ENCODE data around the gene GRM3.

Gene GRM3

DNA sequence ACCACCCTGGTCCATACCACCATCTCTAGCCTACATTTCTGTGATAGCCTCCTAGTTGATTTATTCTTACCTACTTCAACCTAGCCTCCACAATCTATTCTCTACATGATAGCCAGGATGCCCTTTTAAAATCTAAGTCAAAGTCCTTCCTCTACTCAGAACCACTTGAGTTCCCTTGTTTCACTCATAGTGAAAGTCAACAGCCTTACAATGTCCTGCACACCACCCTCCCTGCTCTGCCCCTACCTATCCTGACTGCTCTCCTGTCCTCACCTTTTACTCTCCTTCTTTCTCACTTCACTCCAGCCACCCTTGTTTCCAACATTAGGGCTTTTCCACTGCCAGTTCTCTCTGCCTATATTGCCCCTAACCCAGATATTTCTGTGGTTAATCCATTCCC lies 146.7 kb downstream of the GRM3 start:
- no peak for FAIRE-seq

DNA sequence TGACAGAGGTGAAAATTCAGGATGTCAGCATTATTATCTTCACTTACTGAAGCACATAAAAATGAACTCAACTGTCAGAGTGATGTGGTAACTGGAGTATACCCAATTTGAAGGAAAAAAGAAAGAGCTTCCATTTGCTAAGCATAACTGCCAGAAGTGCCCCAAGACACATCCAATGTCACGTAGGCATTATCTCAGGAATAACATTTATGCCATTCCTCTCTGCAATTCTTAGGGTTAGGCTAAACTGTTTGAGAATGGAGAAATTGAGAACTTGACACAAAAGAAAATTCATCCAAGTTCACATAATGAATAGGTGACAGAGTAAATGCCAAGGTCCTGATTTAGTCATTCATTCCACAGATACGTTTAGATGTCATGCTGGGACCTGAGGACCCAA lies 148.6 kb downstream of the GRM3 start:
- FAIRE-seq = no peak

DNA sequence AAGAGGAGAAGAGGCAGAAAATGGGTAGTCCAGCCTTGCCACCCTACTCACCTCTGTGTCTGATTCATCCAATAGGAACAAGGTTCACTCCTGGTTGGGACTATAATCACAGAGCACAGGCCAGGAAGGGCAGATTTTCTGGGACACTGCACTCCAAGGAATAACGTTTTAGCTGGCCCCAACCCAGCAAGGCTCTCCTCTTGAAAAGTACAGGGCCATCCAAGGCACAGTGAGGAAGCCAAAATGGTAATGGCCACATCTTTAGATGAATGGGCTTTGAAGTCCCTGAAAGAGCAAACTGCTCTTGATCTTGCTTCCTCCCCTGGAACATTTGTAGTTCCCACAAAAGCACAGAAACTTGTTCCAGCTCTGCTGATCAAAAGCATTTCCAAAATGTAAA lies 149.4 kb downstream of the GRM3 start:
- FAIRE-seq = no peak

DNA sequence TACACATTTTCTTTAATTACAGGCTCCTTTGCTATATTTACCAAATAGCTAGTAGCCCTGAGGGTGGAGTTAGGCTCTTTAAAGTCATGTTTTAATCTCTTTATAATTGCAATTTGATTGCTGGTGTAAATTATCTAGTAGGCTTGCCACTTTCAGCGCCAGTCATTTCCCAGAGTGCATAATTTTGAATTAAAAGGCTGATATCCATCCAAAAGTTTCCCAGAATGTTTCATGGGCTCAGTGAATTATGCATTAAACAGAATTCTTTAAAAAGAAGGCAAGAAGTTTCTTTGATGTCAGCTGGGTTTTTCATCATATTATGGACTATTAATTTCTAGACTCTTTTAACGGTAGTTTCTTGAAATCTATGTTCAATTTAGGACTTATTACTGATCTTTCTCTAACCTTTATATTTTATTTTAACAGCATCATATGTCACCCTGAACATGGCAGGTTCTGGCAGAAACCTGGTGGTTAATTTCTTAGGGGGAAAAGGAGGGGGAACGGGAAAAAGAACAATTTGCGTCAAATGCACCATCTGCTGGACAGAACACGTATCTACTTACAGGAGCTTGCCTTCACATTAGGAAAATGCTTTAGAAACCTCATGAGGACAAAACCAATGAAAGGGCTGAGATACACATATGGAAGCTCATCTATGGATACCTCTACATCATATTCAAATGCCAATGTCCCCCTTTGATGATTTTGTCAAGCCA lies 171.1 kb downstream of the GRM3 start:
- FAIRE-seq = no peak

DNA sequence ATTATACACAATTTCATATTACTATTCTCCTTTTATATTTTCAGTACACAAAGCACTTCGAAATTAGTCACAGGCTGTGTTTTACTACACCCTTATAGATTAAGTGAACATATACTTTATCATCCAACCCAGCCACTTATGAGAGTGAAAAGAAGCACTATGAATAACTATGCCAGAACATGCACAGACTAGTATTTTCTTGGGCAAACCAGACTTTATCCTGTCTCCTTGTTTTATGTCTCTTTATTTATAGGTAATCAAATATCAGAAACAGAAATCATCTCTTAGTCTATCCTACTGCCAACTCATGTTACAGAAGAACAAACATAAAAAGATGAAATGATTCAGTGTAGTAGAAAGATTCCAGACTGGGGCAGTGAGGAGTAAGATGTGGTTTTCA lies 171.8 kb downstream of the GRM3 start:
- FAIRE-seq = no peak

DNA sequence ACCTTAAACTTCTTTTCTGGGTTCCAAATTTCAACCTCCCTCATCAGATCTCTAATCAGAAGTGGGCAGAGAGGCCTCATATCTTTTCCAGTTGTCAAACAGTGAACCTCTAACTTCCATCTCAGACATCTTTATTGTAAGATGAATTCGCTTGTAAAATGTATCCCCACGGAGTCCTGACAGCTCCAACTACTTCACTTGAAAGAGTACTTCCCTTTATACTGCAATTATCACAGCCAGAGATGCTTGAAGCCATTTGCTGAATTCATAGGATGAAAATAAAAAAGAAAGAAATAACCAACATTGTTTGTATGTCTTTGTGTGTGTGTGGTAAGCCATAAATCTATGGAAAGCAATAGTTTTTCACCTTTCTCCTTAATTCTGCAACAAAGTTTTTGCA lies 175.2 kb downstream of the GRM3 start:
- no peak for FAIRE-seq

DNA sequence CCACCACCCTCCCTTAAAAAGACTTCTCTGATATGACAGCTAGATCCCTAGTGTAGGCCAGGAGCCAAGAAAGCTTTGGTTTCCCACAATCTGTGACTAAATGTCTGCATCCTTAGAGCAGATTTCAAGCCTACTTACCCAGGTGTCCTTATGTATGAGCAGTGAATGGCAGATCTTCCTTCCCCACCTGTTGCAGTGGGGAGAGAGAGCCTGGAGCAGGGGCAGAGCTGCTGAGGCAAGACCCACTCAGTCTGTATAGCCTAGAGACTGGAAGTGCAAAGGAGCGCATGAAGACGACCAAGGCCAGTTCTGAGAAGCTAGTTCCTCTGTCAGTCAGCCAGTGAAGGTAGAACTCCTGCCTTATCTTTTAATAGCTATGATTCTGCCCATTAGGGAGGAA lies 180.1 kb downstream of the GRM3 start:
- no peak for FAIRE-seq

DNA sequence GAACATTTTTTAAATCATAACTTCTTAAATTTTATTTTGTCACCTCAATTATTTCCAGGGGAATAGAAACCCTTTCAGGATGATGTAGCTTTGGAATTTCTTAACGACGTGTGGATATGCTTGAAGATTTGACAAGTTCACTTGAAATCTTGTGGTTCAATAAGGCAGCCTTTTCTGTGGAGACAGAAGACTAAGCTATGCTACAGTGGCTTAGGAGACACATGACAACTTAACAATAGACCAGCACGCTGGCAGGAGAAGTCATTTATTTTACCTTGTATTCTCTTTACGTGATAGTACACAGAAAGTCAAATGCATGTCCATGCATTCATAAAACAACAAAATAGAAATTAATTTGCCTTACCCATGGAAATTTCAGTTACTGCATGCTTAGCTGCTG lies 181.6 kb downstream of the GRM3 start:
- no peak for FAIRE-seq

DNA sequence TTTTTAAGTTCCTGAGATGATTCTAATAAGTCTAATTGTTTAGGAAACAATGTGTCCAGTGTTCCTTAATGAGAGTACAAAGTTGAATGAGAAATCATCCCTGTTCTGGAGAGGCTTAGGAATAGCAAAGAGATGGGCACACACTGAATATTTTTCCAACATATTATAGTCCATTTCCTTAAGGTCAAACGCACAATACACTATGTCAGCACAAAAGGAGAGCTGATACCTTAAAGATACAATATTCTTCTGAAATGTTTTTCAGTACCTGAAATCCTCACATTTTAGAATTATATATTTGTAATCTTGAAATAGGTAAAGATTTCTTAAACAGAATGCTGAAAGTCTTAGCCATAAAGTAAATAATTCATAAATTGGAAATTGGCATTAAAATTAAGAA lies 183.2 kb downstream of the GRM3 start:
- FAIRE-seq = no peak

DNA sequence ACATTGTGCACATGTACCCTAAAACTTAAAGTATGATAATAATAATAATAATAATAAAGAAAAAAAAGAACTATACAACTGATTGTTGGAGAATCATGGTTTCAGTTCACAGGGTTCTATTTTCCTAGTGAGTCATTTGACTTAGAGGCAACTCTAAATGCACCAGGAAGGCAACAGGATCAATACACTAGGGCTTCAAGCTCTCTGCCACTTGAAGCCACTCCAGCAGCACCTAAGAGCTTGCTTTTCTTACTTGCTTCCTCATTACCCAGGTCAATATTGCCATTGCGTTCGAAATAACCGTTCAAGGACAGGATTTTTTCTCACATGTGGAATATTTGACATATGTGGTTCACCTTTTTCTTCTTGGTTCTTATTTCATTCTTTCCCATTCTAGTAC lies 189.7 kb downstream of the GRM3 start:
- no peak for FAIRE-seq

DNA sequence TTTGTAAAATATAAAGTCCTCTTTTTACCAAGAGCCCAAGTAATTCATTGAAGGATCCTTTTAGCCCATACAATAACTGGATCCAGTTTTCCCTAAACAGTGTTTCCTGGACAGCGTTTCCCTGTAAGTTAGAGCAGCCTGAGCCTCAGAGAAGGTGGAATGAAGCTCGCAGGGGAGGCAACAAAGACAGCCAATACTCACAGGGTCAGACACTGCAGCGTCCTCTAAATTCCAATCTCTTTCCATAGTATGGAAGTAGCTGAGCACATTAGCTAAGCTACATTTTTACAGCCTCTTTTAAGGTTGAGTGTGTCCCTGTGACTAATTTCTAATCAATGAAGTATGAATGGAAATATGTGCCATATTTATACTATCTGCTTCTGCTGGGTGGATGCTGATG lies 193.5 kb downstream of the GRM3 start:
- no peak for FAIRE-seq

DNA sequence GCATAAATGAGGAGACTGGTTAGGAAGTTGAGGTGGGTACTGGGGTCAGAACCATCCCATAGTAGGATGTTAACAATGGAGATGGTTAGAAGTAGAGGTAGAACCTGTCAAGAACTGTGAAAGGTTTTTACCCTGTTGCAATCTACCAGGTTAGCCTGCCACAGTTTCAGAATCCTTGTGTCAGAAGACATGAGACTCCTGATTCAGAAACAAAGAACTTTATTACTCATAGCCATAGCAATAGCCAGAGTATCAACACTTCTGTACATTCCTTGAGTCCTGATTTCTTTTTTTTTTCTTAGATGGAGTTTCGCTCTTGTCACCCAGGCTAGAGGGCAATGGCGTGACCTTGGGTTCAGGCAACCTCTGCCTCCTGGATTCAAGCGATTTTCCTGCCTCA lies 200.9 kb downstream of the GRM3 start:
- FAIRE-seq = no peak

DNA sequence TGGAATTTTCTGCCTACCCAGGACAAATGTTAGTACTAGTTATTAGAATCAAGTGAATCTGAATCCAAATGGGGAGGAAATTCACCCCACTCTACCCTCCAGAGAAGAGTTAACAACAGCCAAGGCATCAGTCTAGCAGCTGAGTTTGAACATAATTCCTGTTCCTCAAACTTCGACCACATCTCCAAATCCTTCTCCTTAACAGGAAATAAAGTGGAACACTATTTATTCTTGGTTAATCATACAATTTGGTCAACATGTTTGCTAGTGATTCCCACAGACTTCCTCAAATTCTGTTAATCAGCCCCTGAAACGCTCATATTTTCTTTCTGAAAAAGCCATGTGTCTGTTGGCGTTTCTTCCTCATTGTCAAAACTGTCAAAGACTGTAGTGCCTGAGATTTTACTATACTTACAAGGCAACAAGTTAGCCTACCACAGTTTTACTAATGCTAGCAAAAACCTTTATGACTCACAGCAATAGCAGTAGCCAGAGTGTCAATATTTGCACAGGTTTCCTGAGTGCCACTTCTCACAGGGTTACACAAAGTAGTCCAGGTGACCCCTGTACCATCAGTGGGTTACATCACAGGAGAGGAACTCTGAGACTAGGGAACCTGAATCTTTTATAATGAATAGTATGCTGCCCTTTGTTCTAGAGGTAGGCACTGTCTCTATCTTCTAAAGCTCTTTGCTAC lies 202.9 kb downstream of the GRM3 start:
- FAIRE-seq = no peak

DNA sequence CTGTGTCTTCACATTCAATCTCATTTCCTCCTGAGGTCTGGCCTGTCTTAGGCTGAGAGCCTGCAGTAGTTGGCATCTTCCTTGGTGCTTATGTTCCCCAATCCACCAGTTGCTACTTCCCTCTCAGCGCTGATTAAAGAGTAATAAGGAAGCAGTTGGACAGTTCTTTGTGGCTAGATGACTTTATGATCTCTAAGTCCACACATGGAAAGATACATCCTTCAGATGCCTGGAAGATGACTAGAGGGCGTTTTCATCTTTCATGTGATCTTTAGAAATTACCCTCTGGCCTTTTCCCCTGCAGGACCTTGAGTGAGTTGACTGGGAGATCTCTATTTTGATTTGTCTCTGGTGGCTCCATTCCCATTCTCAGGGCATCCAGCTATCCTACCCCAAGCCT lies 204.5 kb downstream of the GRM3 start:
- no peak for FAIRE-seq

DNA sequence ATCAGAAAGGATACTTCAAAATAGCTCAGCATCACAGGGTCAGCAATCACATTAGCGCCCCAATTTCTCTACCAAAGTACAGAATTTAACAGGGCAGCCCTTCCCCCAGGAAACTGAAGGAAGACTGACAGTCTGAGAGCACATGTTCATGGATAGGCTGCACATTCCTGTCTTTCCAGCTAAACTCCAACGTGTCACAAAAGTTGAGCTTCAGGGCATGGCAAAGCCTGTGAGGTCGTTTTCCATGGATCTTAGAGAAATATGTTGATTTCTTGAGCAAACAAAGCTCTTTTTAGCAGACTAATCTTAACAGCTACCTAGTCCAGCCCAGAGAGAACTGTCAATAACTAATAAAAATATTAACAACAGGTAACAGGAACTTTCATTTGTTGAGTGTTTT lies 207.9 kb downstream of the GRM3 start:
- no peak for FAIRE-seq

DNA sequence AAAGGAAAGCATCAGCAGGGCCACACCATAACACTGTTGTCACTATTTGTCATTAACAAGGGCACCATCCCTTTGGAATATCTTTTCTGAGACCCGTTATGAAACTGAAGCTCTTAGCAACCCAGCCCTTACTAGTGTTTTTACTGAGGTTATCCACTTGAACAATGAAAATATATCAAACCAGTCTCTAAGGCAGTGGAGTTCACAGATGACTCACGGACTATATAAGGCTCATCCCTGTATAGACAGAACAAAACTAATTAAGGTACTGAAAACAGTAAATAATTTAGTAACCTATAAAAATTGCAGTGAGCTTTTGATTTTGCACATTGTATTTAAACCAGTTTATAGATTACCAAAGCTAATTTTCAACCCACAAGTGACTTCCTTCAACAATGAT lies 219.7 kb downstream of the GRM3 start:
- FAIRE-seq = no peak

DNA sequence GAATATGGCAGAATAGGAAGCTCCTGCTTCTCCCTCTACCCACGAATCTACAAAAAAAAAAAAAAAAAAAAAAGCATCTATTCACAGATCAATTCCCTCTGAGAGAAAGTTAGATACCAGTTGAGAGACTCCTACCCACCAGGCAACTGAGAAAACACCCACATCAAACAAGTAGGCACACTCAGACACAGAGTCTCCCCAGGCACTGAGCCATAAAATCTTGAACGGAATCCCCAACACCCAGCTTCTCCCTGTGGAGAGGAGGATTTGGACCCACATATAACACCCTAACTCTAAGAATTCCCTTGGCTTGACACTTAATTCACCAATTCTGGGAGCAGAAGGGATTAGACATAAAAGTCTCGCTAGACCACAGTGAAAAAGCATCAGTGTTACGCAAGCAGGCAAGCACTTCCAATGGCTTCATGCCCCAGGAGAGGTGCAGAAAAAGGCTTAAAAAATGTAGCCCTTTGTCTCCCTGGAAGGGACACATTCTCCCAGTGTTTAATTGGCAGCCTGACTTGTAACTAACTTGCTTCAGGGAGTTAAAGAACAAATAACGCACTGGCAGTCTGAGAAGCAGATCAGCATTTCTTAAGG lies 223.6 kb downstream of the GRM3 start:
- FAIRE-seq = no peak

DNA sequence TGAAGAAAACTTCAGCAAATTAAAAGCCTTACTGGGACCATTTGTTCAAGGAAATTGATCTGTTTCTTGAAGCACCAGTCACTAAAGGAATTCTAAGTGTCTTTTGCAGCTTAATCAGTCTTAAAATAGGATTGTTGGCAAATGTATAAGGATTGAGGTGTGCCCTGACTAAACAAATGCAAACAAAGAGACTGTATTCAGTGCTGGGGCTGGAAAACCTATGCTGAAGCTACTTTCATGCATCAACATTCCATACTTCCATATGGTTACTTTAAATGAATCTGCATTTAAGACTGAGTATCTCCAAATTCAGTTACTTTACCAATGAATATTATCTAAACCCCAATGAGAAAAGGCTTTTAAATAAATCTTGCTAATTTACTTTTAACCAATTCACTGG lies 232.4 kb downstream of the GRM3 start:
- no peak for FAIRE-seq

DNA sequence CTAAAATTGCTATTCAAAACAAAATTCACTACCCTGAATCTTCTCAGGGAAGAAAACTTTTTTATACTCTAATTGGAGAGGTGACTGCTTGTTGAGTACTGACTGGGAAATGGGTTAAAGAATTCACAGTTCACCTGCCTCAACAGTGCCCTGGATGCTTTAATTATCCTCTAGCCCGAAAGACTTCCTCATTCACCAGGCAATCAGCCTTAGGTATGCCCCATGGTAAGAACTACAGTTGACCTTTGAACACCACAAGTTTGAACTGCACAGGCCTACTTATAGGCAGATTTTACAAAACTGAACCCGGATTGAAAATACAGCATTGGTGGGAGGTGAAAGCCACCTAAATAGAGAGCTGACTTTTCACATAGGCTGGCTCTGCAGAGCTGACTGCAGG lies 240.4 kb downstream of the GRM3 start:
- no peak for FAIRE-seq

DNA sequence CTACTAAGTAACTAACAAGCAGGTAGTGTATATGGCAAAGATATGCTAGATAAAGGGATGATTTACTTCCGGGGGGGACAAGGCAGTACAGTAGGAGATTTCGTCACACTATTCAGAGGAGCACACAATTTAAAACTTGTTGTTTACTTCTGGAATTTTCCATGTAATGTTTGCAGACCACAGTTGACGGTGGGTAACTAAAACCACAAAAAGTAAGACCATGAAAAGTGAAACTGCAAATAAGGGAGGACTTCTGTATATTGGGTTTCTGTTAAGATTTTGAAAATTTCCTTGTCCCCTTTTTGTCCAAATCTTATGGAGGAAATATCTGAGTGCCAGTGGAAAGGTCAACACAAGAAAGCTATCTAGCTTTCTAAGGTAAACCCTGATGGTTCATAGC lies 245.8 kb downstream of the GRM3 start:
- FAIRE-seq = no peak

DNA sequence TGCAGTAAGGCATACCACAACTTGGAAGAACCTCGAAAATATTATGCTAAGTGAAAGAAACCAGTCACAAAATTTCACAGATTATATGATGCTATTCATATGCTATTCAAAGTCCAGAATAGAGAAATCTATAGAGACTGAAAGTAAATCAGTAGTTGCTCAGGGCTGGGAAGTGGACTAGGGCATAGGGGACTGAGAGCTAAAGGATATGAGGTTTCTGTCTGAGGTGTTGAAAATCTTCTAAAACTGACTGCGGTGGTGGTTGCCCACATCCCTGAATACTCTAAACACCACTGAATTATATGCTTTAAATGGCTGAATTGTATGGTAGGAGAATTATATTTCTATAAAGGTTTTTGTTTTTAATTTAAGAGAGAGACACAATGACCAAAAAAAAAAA lies 254.5 kb downstream of the GRM3 start:
- FAIRE-seq = no peak

DNA sequence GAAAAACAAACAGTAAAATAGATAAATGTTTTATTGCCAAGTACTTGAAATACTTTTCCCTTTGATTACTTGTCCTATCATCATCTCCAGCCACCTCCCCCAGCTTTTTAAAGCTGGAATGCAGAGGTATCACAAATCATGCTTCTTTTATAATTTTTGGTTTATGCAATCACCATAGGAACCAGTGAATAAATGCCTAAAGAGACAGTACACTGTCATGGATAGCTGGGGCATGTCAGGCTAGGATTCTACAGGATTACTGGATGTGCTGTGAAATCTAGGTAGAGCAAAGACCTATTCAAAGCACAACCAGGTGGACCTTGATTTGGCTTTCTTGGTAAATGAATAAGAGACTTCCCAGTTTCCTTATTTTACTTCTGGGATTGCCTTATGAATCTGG lies 257.2 kb downstream of the GRM3 start:
- FAIRE-seq = no peak

DNA sequence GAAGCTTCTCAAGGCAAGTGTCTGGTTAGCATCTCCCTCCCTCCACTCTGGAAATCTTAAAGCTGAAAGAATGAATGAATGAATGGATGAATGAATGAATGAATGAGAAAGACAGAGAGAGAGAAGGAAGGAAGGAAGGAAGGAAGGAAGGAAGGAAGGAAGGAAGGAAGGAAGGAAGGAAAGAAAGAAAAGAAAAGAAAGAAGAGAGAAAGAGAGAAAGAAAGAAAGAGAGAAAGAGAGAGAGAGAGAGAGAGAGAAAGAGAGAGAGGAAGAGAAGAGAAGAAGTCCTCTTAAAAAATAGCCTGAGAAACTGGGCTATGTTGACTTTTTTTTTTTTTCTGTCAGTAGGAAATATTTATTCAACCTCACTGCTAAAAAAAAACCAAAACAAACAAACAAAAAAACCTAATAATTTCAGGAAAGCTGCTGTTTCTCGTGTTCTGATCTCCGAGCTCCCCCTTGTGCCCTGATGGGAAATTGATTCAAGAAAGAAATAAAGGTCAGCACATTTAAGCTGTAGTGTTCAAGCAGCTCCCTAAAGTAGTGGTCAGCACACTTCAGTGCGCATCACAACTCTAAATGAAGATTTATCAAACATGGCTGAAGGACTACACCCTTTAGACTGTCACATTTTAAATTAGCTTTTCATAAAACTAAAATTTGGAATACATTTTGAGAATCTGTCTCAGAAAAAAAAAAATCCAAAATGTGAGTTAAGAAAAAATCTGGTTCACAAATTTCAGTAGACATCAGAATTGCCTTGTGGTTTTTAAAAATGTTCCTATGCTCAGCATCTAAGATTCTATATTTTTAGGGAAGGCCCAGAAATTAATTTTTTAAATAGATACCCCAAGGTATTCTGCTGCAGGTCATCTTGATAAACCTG lies 261.5 kb downstream of the GRM3 start:
- no peak for FAIRE-seq

DNA sequence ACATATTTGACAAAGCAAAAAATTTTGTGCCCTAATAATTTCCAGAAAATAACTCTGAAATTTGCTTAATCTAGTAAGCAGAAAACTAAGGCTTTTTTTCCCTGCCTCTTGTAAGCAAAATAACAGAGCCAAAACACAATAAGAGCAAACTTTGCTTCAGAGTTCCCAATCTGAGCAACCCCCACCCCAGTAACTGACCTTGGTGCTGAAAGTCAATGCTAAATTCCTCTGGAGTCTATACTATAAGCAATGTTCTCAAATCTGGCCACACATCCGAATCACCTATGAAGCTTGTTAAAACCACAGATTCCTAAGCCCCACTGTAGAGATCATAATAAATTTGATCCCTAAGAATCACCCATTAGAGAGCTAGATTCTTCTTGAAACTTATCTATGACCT lies 265.2 kb downstream of the GRM3 start:
- no peak for FAIRE-seq

Measured in TTC549 (cell line).